22Rv1 (cell line): ENCODE results near the gene SPEF1.

Source experiments
- CTCF ChIP-seq: fragments of 450-650 bp; IDR thresholded peaks from 2 replicates; pipeline ENCODE4 v1.5.1; 2017; ENCODE audit warnings: mild to moderate bottlenecking
- ZFX ChIP-seq: fragments of 450-650 bp; IDR thresholded peaks from 2 replicates; pipeline ENCODE4 v1.6.1; 2017; ENCODE audit warnings: antibody characterized with exemption, borderline replicate concordance

DNA sequence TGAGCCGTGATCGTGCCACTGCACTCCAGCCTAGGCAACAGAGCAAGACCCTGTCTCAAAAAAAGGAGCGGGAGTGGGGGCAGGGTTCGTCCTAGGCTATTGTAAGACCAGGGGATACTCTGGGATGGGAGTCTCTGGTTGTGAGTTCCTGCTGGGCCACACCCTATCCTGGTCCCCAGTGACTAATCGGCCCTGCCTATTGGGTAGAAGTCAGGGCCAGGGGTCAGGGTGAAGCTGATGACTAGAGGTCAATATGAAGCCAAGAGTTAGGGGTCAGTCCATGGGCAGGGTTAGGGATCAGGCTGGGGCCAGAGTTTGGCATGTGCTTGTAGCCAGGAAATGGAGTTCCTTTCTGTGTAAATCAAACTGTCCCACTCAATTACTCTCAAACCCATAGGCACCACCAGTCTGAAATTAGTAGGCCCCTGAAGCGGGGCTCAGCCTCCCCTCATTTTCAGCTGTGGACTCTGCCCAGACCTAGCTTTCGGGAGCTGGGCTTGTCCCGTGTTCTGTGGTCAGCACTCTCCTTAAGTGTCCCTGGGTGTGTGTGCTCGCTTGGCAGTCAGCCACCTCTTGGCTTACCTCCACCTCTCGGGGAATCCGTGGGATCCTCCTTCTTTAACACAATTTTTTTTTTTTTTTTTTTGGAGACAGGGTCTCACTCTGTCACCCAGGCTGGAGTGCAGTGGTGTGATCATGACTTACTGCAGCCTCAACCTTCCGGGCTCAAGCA lies 47.0 kb downstream of the SPEF1 start:
- TF ChIP-seq CTCF (no peak), ZFX (no peak)
